Karpas-422 (cell line): ENCODE data around the gene NFAM1. TPM values are rescaled to one million over a fixed set of nuclear protein-coding genes. Genes with fewer than 3 reads are reported as not detected.

ENCODE experiments used
- DNase-seq: peaks from one replicate; pipeline ENCODE4 v3.0.0-alpha.2; 2015
- H2AFZ ChIP-seq: fragments of 200-600 bp; sonication (generic); 2 replicates; pipeline ENCODE4 v1.6.1; 2014; ENCODE audit warnings: antibody characterized with exemption, low read length, mixed read lengths
- H3K27ac ChIP-seq: fragments of 200-600 bp; sonication (generic); 2 replicates; pipeline ENCODE4 v1.5.1; 2014; ENCODE audit warnings: mild to moderate bottlenecking, low read length, moderate library complexity
- H3K27me3 ChIP-seq: fragments of 200-600 bp; sonication (generic); 2 replicates; pipeline ENCODE4 v1.6.1; 2014; ENCODE audit warnings: low read length, mixed read lengths
- H3K36me3 ChIP-seq: fragments of 200-600 bp; sonication (generic); 2 replicates; pipeline ENCODE4 v1.6.1; 2014; ENCODE audit warnings: low read length, mixed read lengths; ENCODE audit not compliant: insufficient read depth
- H3K4me1 ChIP-seq: fragments of 200-600 bp; sonication (generic); 2 replicates; pipeline ENCODE4 v1.6.1; 2014; ENCODE audit warnings: mild to moderate bottlenecking, low read length, mixed read lengths
- H3K4me2 ChIP-seq: fragments of 200-600 bp; sonication (generic); 2 replicates; pipeline ENCODE4 v1.6.1; 2014; ENCODE audit warnings: low read length, low read depth, mild to moderate bottlenecking; ENCODE audit not compliant: poor library complexity, severe bottlenecking
- H3K4me3 ChIP-seq: fragments of 200-600 bp; sonication (generic); 2 replicates; pipeline ENCODE4 v1.5.1; 2014; ENCODE audit warnings: mild to moderate bottlenecking, antibody characterized with exemption, low read length, mixed read lengths
- H3K79me2 ChIP-seq: fragments of 200-600 bp; sonication (generic); 2 replicates; pipeline ENCODE4 v1.6.1; 2014; ENCODE audit warnings: mild to moderate bottlenecking, low read length, mixed read lengths
- H3K9ac ChIP-seq: fragments of 200-600 bp; sonication (generic); 2 replicates; pipeline ENCODE4 v1.6.0; 2014; ENCODE audit warnings: low read length
- H3K9me2 ChIP-seq: fragments of 200-600 bp; sonication (generic), shearing (Covaris generic); replicated peaks from 2 replicates; pipeline ENCODE4 v1.6.0; 2014; ENCODE audit warnings: mild to moderate bottlenecking, low read length, moderate library complexity; ENCODE audit not compliant: insufficient read depth
- H3K9me3 ChIP-seq: fragments of 300-700, 200-600 bp; sonication (generic); 2 replicates; pipeline ENCODE4 v1.6.1; 2014; ENCODE audit warnings: low read length, mixed read lengths
- H4K20me1 ChIP-seq: fragments of 200-600 bp; sonication (generic); 2 replicates; pipeline ENCODE4 v1.6.1; 2014; ENCODE audit warnings: mild to moderate bottlenecking, antibody characterized with exemption, low read length, low read depth; ENCODE audit not compliant: insufficient read depth
- total RNA-seq: library from RNA; depleted of rRNA; stranded (reverse); fragments of >200 nt; shearing (Covaris generic); gene quantifications from 2 replicates; pipeline ENCODE4 v1.2.3, GENCODE V29; 2014; ENCODE audit warnings: low replicate concordance

NFAM1 gene
- total RNA-seq, 1 experiment from 2014 or later: not detected

DNA sequence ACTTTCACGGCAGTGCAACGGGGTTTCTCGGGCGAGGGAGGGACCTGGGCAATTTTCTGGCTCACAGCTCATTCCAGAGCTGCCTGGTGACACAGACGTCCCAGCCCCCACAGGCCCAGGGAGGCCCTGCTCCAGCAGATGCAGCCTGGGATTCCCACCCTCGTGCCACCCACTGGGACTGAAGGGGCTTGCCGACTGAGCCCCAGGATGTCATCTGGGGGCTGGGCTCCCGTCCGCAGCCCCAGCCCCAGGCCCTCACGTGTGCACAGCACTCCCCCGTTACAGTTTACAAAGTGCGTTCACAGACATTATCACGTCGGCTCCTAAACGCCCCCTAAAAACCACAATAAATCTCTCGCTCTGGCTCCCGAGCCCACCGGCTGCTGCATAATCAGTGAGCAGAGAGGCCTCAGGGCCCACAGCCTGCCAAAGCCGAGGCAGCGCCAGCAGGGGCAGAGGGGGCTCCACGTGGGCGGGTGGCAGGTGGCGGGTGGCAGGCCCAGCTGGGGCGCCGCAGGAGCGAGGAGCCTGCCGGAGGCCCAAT is 84.8 kb downstream of the NFAM1 start:
- no peaks in the 10 kb centered on the region for H3K79me2 ChIP-seq
- H3K9ac ChIP-seq: no peak overlapping the region
- H4K20me1 ChIP-seq: peaks cover 10% of the 10 kb centered on the region
- H3K9me2 ChIP-seq: no peaks in the 10 kb centered on the region
- no peak overlapping the region for H3K4me3 ChIP-seq
- DNase-seq: no peak
- no peak overlapping the region for H2AFZ ChIP-seq
- no peaks in the 10 kb centered on the region for H3K36me3 ChIP-seq
- no peaks in the 10 kb centered on the region for H3K4me1 ChIP-seq
- H3K27ac ChIP-seq: no peak overlapping the region
- no peaks in the 10 kb centered on the region for H3K9me3 ChIP-seq
- no peaks in the 10 kb centered on the region for H3K27me3 ChIP-seq
- no peak overlapping the region for H3K4me2 ChIP-seq

DNA sequence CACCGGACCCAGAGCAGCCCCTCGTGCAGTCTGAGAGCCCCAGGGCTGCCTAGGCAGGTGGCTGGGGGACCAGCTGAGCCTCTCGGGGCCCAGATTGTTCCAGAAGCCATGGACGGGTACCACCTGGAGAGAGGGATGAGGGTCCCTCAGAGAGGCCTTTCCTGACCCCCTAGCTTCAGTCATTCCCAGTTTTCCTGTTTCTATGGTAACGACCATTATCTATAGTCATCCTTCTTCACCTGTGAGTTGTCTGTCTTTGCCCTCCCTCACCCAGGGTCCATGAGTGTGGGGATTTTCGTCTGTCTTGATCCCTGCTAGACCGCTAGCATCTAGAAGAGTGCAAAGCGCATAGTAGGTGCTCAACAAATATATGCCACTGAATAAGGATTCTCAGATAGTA is 85.5 kb downstream of the NFAM1 start:
- Histone ChIP-seq H3K36me3 (no peaks in the 10 kb centered on the region), H2AFZ (no peak overlapping the region), H3K9me2 (no peaks in the 10 kb centered on the region), H3K4me2 (no peak overlapping the region), H3K79me2 (no peaks in the 10 kb centered on the region), H4K20me1 (peaks cover 10% of the 10 kb centered on the region), H3K9ac (no peak overlapping the region), H3K9me3 (no peaks in the 10 kb centered on the region), H3K27ac (no peak overlapping the region), H3K4me1 (no peaks in the 10 kb centered on the region), H3K27me3 (no peaks in the 10 kb centered on the region), H3K4me3 (no peak overlapping the region)
- DNase-seq: no peak

GRCh38 chr22:42345458-42345857 is 86.7 kb downstream of the NFAM1 start:
- Histone ChIP-seq H3K9me2 (no peaks in the 10 kb centered on the region), H3K79me2 (no peaks in the 10 kb centered on the region), H2AFZ (no peak overlapping the region), H3K27ac (no peak overlapping the region), H3K4me1 (no peaks in the 10 kb centered on the region), H3K4me2 (no peak overlapping the region), H3K9ac (no peak overlapping the region), H4K20me1 (peaks cover 10% of the 10 kb centered on the region), H3K4me3 (no peak overlapping the region), H3K36me3 (no peaks in the 10 kb centered on the region), H3K27me3 (no peaks in the 10 kb centered on the region), H3K9me3 (no peaks in the 10 kb centered on the region)
- no peak for DNase-seq

- H3K4me2 ChIP-seq: no peak overlapping the region
- H3K4me1 ChIP-seq: no peaks in the 10 kb centered on the region
- DNase-seq: no peak
- no peak overlapping the region for H2AFZ ChIP-seq
- H3K27me3 ChIP-seq: no peaks in the 10 kb centered on the region
- H3K27ac ChIP-seq: no peak overlapping the region
- H3K9me3 ChIP-seq: no peaks in the 10 kb centered on the region
- H3K9ac ChIP-seq: no peak overlapping the region
- peaks cover 10% of the 10 kb centered on the region for H4K20me1 ChIP-seq
- no peaks in the 10 kb centered on the region for H3K9me2 ChIP-seq
- H3K4me3 ChIP-seq: no peak overlapping the region
- no peaks in the 10 kb centered on the region for H3K36me3 ChIP-seq
- H3K79me2 ChIP-seq: no peaks in the 10 kb centered on the region
Measured at GRCh38 chr22:42344361-42344905, 87.8 kb downstream of the NFAM1 start.

DNA sequence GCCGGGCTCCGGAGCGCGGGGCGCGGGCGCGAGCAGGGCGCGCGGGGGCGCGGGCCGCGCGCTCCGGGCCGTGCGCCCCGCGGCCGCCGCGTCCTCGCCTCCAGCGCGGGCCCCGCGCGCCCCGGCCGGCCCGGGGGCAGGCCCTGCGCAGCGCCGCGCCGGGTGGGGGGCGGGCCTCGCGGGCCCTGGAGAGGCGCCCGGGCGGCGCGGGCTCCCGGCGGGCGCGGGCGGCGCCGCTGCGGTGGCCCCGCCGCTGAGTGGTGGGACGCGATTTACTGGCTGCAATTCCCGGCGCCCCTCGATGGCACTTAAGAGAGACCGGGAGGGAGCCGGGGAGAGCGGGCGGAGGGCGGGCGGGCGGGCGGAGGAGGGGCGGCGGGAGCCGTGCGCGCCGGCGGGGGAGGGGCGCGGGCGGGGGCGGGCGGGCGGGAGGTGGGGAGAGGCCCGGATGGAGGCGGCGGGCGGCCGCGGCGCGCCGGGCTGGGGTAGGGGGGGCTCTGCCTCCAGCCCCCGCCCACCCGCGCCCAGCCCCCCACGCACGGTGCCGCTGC is 88.6 kb downstream of the NFAM1 start:
- DNase-seq: no peak
- Histone ChIP-seq H3K4me1 (no peaks in the 10 kb centered on the region), H3K9me2 (no peaks in the 10 kb centered on the region), H3K27me3 (no peaks in the 10 kb centered on the region), H3K79me2 (no peaks in the 10 kb centered on the region), H2AFZ (no peak overlapping the region), H3K4me2 (no peak overlapping the region), H3K27ac (no peak overlapping the region), H3K36me3 (no peaks in the 10 kb centered on the region), H3K4me3 (no peak overlapping the region), H3K9ac (no peak overlapping the region), H4K20me1 (peaks cover 10% of the 10 kb centered on the region), H3K9me3 (no peaks in the 10 kb centered on the region)

DNA sequence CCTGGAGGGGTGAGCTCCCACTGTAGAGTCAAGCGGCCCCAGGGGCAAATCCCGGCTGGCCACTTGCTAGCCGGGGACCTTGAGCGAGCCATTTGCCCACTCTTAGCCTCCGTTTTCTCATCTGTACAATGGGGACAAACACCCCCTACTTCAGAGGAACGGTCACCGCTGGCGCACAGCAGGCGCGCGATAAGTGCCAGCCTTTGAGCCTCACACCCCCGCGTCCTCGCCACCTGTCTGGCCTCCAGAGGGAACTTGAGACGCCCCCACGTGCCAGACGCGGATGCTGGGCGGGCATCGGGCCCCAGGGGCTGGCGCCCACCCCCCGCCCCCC is 89.1 kb downstream of the NFAM1 start:
- Histone ChIP-seq H3K27ac (no peak overlapping the region), H3K79me2 (no peaks in the 10 kb centered on the region), H3K9ac (no peak overlapping the region), H3K4me1 (no peaks in the 10 kb centered on the region), H3K9me2 (no peaks in the 10 kb centered on the region), H4K20me1 (peaks cover 10% of the 10 kb centered on the region), H3K27me3 (no peaks in the 10 kb centered on the region), H3K36me3 (no peaks in the 10 kb centered on the region), H3K4me3 (no peak overlapping the region), H3K9me3 (no peaks in the 10 kb centered on the region), H3K4me2 (no peak overlapping the region), H2AFZ (no peak overlapping the region)
- no peak for DNase-seq

- H3K4me2 ChIP-seq: no peak overlapping the region
- H3K36me3 ChIP-seq: no peaks in the 10 kb centered on the region
- H3K79me2 ChIP-seq: no peaks in the 10 kb centered on the region
- H3K9ac ChIP-seq: no peak overlapping the region
- H3K9me3 ChIP-seq: no peaks in the 10 kb centered on the region
- no peak overlapping the region for H3K4me3 ChIP-seq
- H3K27me3 ChIP-seq: no peaks in the 10 kb centered on the region
- DNase-seq: no peak
- no peak overlapping the region for H3K27ac ChIP-seq
- H4K20me1 ChIP-seq: peaks cover 10% of the 10 kb centered on the region
- H2AFZ ChIP-seq: no peak overlapping the region
- H3K4me1 ChIP-seq: no peaks in the 10 kb centered on the region
- no peaks in the 10 kb centered on the region for H3K9me2 ChIP-seq
Measured at GRCh38 chr22:42342426-42343120, 89.6 kb downstream of the NFAM1 start.

GRCh38 chr22:42341779-42342178 is 90.4 kb downstream of the NFAM1 start:
- peaks cover 8% of the 10 kb centered on the region for H4K20me1 ChIP-seq
- H3K4me3 ChIP-seq: no peak overlapping the region
- no peak overlapping the region for H3K4me2 ChIP-seq
- H3K4me1 ChIP-seq: no peaks in the 10 kb centered on the region
- no peak overlapping the region for H3K9ac ChIP-seq
- no peak for DNase-seq
- H3K79me2 ChIP-seq: no peaks in the 10 kb centered on the region
- H3K9me2 ChIP-seq: no peaks in the 10 kb centered on the region
- no peaks in the 10 kb centered on the region for H3K9me3 ChIP-seq
- H3K36me3 ChIP-seq: no peaks in the 10 kb centered on the region
- H3K27me3 ChIP-seq: no peaks in the 10 kb centered on the region
- H2AFZ ChIP-seq: no peak overlapping the region
- H3K27ac ChIP-seq: no peak overlapping the region
